GM04503 (cell line): ENCODE measurements around the gene THAP9.
A peak's percentile ranks its signal among the peaks of the same experiment; 100 is the strongest.
"Not testable (repeated sequence)": the region's sequence is repeated elsewhere in the genome, so short reads cannot be mapped to it uniquely, and the experiment has no call there.

Experiments used
- DNase-seq: peaks from one replicate; pipeline ENCODE4 v3.0.0-alpha.2; 2012; ENCODE audit warnings: low read depth

Gene THAP9

DNA sequence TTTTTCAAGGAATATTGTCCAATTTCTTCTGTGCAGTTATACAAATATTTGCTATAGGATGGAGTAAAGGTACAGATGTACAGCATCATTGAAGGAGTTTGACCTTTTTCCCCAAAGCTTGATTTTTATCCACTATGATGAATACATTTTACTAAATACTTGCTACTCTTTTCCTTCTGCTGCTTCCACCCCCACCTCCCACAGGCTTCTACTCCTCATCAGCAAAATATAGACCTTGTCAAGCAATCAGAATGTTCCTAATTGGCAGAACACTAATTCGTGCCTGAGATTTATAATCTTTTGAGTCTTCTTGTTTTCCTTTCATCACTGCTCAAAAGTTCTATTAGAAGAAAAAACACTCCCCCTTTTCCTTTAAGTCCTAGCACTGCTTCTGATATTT, 3.8 kb upstream of the THAP9 start:
- no peak for DNase-seq

DNA sequence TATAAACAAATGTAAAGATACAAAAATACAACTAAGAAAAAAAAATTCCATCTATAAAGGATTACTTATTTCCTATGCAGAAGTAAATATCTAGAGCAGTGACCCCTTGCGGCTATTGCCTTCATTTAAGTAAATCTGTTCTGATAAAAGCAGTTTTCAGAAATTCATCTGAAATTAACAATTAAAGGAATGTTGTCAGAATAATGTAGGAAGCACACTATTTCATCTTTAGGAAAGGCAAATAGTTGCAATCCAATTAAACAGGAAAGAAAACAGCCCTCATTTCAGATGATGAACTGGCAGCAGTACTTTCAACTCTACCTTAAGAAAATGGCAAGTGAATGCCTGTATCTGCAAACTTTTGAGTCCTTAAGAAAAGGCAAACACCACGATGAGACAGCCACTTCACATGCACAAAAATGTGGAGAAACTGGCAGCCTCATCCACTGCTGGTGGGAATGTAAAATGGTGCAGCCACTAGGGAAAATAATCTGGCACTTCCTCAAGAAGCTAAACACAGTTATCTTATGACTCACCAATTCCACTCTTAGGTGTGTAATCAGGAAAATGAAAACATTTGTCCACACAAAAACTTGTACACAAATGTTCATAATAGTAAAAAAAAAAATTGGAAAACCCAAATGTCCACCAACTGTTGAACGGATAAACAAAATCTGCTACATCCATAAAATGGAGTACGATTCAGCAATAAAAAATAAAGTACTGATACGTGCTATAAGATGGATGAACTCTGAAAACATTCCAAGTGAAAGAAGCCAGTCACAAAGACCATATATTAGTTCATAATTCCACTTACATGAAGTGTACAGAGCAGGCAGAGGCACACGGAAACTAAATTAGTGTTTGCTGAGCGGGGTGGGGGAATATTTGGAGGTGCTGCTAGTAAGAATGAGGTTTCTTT, 2.0 kb upstream of the THAP9 start:
- DNase-seq, result peak; percentile 90

DNA sequence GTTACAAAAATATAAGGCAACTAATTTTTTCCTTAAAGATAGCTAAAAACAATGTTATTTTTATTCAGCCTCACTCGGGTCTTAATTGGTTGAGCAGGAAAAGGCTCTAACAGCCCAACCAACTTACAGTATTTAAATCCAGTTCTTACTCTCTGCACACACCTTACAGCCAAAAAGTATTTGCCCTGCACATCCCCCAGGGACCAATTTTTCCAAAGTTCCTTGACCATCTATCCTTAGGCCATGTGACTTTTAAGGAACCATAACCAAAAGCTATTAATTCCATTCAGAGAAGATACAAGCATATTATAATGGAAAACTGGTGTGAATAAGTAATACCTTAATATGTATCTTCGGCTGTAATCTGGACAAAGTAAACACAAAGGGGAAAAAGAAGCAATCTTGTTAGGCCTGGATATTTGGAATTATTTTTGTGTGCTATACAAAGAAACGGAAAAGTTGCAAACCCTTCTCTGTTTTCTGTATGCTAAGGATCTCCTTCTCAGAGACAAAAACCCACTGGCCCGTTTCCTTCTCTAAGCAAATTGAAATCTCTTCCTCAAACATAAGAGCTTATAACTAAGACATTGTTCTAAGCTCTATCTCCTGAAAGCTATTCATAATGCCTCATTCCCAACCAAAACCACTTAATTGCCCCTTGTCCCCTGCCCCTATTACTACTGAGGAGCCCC, 1.0 kb upstream of the THAP9 start:
- DNase-seq, result no peak

DNA sequence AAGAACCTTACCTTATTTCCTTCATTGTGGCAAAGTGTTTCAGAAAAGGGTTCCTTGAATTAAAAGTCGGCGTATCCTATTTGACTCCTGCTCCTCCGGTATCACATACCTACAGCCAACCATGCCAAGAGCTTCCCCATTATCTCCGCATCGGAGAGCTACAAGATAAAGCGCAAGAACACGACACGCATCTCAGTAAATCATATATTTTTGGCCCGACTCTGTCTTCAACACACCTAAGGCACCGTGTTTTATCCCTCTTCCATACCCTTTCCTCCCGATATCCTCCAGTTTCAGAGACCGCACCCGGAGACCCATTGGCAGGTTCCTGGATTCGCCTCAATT, 497 bp upstream of the THAP9 start:
- no peak for DNase-seq

DNA sequence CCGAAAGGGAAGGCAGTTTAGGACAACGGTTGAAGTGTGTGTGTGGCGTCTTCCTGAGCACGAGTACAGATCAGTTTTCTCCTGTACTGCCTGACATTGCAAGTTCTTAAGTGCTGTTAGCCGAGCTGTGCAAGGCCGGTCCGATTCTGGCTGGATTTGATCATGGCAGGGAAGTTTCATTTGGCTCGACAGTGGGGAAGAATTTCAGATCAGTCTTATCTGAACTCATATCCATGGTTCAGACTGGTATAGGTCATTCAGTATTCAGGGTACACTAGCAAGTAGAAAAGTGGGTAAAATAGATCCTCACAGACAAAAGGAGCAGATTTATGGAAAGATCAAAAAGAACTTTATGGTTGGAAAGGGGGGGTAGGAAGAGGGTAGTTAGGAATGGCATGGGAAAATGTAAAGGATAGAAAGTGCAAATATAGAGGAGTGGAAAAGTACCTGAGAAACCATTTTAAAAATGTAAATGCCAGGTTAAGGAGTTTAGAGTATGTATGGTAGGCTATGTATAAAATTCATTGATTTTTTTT, 716 bp downstream of the THAP9 start:
- DNase-seq, result no peak

DNA sequence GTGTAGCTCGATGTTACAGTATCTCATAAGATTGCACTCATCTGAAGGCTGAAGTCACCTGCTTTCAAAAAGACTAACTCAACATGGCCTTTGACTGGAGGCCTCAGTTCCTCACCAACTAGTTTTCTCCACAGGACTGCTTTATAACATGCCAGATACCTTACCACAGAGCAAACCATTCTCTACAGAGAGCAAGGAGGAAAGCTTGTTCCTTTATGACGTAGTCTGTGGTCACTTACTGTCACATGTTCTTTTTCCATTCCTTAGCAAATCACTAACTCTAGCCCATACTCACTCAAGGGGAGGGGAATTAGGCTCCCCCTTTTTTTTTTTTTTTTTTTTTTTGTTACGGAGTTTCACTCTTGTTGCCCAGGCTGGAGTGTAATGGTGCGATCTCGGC, 3.2 kb downstream of the THAP9 start:
- DNase-seq, result no peak

DNA sequence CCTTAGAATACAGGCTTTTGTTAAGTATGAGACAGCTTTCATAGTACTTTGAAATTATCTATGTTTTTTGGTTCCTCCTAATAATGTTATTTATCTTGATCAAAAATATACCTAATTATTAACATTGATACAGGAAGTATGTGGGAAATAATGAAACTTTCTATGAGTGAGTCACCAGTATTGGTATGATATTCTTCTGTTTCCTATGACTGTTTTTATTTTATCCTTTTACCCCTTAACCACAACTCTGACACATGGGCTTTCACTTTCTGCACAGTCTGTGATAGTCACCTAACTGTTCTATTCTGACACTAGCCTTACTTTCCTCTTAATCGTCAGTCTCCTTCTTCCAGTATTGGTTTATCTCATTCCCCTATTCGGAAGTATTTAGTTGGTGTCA, 4.7 kb downstream of the THAP9 start:
- DNase-seq, result no peak

DNA sequence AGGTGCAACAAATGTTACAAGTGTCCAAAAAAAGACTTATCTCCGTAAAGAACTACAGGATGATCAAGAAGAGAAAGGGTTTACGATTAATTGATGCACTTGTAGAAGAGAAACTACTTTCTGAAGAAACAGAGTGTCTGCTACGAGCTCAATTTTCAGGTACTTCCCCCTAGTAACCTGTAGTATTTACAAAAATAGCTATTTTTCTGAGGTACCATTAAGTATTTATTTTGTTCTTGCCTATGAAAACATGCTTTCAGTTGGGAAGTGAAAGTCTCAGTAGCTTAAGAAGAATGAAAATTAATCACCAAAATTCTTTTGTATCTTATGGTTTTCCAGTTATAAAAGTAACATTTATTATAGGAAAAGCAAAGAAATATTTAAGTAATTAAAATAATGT, 5.9 kb downstream of the THAP9 start:
- no peak for DNase-seq

DNA sequence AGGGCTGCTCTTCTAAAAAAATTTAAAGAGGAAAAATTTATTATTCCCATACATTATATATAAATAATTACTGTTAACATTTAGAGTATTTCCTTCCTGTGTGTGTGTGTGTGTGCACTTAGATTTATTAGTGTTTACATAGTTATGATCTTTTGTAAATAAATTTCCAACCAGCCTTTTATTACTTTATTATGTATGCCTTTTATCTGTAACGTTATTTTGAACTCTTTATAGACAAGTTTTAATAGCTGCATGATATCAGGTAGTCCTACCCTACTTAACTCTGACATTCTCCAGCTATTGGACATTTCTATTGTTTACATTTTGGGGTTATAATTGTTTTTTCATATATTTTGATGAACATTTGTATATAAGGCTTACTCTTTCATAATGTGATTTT, 8.8 kb downstream of the THAP9 start:
- DNase-seq, result no peak

DNA sequence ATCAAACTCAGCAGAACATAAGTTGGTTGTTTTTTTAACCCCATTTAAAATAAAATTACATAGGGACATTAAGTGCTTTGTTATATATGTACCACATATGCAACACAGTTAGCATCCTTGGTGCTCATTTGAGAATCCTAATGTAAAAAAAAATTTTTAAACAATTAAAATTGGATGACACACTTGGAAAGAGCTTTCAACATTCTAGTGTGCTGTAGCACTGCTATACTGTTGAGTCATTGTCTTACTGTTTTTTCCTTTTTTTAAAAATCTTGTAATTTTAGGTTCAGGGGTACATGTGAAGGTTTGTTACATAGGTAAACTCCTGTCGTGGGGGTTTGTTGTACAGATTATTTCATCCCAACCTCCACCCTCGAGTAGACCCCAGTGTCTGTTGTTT, 12.8 kb downstream of the THAP9 start:
- no peak for DNase-seq

DNA sequence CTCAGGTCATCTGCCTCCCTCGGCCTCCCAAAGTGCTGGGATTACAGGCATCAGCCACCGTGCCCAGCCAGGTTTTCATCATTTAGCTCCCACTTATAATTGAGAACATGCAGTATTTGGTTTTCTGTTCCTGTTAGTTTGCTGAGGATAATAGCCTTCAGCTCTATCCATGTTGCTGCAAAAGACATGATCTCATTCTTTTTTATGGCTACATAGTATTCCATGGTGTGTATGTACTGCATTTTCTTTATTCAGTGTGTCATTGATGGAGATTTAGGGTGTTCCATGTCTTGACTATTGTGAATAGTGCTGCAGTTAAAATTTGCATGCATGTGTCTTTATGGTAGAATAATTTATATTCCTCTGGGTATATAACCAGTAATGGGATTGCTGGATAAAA, 13.4 kb downstream of the THAP9 start:
- DNase-seq, result not testable (repeated sequence)

DNA sequence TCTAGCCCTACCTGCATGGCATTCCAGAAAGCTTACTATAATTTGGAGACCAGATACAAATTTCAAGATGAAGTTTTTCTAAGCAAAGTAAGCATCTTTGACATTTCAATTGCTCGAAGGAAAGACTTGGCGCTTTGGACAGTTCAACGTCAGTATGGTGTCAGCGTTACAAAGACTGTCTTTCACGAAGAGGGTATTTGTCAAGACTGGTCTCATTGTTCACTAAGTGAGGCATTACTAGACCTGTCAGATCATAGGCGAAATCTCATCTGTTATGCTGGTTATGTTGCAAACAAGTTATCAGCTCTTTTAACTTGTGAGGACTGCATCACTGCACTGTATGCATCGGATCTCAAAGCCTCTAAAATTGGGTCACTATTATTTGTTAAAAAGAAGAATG, 17.6 kb downstream of the THAP9 start:
- DNase-seq, result no peak

DNA sequence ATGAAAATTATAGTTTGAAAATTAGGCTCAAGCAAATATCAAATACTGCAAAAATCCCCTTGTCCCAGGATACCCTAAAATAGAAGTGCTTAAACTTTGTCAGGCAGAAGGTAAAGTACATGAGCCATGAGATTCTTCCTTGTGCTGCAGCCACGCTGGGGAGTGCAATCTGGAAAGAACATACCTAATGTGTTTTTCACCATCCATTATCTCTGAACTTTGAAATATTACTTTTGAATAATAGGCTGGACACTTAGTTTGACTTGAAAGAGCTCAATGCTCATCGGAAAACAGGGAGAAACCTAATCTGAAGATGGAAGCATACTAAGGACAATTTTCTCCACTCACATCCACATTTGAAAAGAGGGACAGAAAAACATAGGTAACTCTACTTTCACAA, 18.9 kb downstream of the THAP9 start:
- no peak for DNase-seq

DNA sequence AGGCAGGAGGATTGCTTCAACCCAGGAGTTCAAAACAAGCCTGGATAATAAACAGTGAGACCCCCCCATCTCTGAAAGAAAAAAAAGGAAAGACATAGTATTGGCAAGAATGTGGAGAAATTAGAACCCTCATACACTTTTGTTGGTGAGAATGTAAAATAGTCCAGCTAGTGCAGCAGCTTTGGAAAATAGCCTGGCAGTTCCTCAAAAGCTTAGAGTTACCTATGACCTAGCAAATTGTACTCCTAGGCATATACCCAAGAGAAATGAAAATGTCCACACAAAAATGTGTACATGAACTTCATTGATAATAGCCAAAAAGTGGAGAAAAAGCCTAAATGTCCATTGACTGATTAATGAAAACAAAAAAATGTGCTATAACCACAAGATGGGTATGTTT, 21.3 kb downstream of the THAP9 start:
- DNase-seq, result no peak

DNA sequence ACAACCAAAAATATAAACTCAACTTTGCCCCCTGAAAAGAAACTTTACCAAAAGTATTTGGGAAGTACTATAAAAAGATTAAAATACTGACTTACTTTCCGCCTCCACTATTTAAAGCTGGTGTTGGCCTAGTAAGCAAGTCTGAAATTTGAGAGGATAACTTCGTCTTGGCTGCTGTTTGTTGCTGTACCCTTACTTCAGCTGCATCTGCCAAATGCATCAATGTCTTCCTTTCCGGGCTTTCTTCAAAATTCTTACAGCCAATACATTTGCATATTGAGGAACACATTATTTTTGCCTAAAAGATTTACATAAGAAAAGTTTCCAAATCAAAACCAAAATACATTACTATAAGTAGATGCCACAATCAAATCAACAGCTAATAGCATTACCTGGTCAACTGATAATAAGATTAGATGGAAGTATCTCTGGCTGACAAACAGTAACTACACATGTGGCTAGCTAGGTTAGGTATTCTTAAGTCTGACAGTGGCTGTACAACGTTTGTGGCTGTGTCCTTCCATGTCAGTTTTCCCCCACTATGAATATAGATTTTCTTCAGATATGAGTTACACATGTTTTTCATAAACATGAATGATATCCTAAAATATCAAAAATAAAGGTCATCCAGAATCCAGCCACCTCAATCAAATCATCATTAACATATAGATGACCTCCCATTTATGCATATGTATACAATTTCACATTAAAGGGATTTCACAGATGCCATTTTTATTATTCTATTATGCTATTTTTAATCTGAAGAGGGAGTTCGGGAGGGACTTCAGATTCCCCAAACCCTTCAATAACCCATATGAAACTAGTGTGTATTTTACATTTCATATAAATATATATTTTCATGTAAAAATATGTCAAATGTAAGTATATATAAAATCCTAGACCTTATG, 30.6 kb downstream of the THAP9 start:
- no peak for DNase-seq

DNA sequence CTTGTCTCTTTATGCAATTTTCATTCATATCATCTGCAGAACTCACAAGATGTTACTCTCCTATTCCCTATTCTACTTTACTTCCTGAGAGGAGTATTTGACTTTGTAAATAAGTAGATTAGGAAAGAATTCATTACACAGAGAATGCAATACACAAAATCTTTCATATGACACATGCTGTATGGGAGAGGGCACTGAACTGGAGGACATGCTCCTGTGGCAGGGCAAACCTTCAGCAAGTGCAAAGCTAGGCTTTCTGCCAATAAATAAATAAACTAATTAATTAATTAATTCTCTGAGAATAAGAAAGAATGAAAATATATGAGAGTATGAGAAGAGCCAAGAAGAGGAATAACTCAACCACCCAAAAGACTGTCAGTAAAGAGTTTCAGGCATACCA, 33.9 kb downstream of the THAP9 start:
- no peak for DNase-seq

DNA sequence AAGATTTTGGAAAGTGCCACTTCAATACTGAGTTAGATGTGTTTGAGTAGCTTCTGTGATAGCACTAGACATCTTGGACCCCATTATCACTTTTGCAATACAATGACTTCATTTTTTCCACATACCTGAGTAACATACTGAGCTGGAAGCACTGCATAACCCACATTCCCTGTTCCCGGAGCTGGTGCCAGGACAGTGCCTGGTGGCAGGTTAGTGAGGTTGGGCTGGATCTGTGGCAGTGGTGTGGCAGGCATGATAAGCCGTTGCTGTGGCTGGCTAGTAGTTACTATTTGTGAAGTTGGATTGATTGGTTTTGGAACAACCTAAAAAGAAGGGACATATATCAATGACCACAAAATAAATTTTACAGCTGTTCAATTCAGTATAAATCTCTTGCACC, 38.9 kb downstream of the THAP9 start:
- DNase-seq, result no peak

DNA sequence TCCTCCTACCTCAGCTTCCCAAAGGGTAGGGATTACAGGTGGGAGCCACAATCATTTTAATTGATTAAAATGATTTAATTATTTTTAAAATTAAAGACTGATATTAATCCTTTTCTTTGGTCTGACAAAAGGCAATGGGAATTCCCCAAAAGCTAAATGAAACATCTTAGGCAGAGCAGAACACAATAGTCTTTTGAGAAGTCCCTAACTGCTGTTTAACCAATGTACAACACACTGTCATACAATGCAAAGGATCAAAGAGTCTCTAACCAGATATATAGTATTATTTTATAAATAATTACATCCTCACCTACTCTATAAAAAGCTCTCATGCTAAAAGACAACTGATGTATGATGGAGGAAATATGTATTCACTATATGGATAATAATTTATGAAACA, 47.0 kb downstream of the THAP9 start:
- DNase-seq, result no peak

DNA sequence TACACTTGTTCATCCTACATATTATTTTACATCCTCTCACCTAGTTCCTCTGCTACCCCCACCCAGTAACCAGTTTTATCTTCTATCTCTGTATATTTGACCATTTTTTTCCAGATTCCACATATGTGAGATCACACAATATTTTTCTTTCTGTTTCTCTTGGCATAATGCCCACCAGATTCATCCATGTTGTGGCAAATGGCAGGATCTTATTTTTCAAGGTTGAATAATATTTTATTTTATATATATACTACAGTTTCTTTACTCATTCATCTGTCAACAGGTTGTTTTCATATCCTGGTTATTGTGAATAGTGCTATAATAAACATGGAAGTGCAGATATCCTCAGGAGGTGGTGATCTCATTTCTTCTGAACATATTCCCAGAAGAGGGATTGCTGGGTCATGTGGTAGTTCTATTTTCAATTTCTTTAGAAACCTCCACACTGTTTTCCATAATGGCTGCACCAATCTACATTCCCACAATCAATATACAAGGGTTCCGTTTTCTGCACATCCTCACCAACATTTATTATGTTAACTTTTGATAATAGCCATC, 48.2 kb downstream of the THAP9 start:
- DNase-seq, result peak; percentile 4

DNA sequence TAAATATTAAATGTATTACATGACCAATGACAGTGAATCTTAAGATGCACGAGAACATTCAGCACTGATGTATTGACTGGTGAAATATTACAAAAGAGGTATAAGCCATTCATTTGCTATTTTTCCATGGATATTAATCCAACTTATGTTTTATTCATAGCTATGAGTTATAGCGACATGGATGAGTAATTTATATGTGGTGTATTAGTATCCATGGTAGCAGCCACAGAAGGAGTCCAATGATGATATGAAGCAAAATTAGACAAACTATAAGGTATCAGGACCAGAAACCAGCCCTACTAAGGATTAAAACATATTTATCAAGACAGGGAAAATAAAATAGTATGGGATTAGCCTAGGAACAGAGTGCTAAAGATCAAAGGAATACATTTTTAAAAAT, 50.7 kb downstream of the THAP9 start:
- no peak for DNase-seq

DNA sequence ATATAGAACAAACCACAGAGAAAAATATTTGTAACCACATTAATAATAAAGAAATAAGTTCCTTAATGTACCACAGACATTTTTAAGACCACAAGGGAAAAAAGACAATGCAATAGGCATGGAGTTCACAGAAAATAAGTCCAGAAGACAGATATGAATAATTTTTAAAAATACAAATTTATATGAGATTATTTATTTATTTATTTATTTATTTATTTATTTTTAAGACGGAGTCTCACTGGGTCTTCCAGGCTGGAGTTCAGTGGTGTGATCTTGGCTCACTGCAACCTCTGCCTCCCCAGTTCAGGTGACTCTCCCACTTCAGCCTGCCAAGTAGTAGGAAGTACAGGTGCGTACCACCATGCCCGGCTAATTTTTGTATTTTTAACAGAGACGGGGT, 53.7 kb downstream of the THAP9 start:
- DNase-seq, result no peak

DNA sequence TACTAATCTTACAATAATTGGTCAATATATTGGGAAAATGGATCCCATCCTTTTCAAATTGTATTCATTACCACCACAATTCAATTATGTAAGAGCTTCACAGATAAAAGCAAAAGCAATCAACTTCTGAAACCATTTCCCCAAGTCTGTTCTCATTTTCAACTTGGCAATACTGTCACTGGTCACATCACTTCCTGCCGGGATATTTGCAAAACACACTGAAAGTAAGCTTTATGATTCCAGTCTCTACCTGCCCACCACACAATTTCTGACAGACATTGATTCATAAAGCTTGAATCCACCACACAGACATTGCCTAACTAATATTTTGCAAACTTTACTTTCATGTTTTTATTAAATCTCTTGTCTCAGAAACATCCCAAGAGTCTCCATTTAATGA, 56.5 kb downstream of the THAP9 start:
- no peak for DNase-seq
